Erythroblast (primary cell): ENCODE measurements around the gene KIF1A.

Experiments used
- GATA1 ChIP-seq: IDR thresholded peaks from 2 replicates; pipeline ENCODE4 v1.6.1; 2011; ENCODE audit warnings: low read depth, mild to moderate bottlenecking, control low read depth, low read length, moderate library complexity
- POLR2A ChIP-seq: IDR thresholded peaks from 2 replicates; pipeline ENCODE4 v1.6.1; 2011; ENCODE audit warnings: mild to moderate bottlenecking, low read length

- no peak for TF ChIP-seq POLR2A
- no peak for TF ChIP-seq GATA1
Measured at GRCh38 chr2:240718896-240719490, 101.0 kb downstream of the KIF1A start.
